ENCODE results near the gene KLHL2.
"Not testable (repeated sequence)": the region's sequence is repeated elsewhere in the genome, so short reads cannot be mapped to it uniquely, and the experiment has no call there.

Gene KLHL2

GRCh38 chr4:165232623-165233433 lies 25.5 kb downstream of the KLHL2 start:
- not testable (repeated sequence) for DNase-seq (ENCODE audit: low spot score)

- DNase-seq (ENCODE audit: low spot score) = no peak
Measured at GRCh38 chr4:165234766-165235165, 27.4 kb downstream of the KLHL2 start.

- not testable (repeated sequence) for DNase-seq (ENCODE audit: low spot score)
Measured at GRCh38 chr4:165236852-165237251, 29.5 kb downstream of the KLHL2 start.

DNA sequence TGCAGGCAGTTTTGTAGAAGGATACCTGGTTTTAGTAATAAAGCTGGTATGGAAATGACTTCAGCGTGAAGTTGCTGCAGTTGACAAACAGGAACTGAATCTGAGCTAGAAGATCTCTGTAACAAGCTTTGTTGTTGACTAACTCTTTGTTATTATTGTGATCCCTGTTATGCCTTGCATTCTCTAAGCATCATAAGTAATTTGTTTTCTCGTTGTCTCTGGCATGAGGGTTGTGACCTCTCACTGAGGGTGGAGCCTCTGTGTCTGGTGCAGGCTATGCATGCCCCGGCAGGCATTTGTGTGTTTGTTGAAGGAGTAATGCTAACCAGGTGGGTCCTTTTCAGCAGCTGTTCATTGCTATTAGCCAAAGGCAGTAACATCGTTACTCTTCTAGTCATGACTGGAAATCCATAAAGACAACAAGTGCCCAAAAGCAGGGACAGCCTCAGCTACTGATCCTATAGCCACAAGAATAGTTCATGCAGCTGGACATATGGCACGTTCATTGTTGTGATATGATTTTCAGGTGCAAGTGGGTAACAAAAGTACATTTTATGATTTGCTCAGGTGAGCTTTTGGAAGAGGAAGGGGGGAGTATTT lies 30.8 kb downstream of the KLHL2 start:
- DNase-seq (ENCODE audit: low spot score) = not testable (repeated sequence)

- DNase-seq (ENCODE audit: low spot score) = not testable (repeated sequence)
Measured at GRCh38 chr4:165240761-165241160, 33.4 kb downstream of the KLHL2 start.

GRCh38 chr4:165244148-165244547 lies 36.8 kb downstream of the KLHL2 start:
- DNase-seq (ENCODE audit: low spot score) = not testable (repeated sequence)

DNA sequence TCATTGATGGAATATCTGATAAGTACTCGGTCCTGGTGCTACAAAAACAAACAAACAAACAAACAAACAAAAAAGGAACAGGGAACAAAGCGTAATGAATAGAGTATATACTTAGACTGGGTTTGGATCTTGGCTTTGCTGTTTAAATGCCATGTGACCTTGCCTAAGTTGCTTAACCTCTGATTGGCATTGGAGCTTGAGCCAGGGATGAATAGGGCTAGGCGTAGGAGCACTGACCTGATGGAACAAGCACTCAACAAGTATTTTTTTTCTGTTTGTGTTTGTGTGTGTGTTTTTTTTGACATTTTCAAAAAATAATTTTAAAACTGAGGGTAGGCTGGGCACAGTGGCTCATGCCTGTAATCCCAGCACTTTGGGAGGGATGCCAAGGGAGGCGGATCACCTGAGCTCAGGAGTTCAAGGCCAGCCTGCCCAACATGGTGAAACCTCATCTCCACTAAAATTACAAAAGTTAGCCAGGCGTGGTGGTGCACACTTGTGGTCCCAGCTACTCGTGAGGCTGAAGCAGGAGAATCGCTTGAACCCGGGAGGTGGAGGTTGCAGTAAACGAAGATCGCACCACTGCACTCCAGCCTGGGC lies 37.3 kb downstream of the KLHL2 start:
- DNase-seq (ENCODE audit: low spot score) = not testable (repeated sequence)

DNA sequence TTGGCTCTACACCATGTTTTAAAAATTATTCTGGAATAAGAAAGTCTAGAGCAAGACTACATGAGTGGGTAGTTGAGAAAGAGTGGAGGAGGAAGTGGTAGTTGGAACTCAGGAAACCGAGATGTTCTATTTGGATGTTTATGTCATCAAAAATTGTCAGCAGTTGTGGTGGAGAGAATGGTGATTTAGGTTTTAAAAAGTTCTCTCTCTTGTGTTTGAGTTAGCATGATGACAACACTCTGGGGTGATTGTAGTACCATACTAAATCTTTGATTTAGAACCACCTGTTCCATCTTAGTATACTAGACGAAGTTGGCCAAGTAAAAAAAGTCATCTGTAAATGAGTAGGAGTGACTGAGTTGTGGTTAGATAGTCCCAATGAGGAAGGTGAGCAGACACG lies 40.7 kb downstream of the KLHL2 start:
- no peak for DNase-seq (ENCODE audit: low spot score)

- not testable (repeated sequence) for DNase-seq (ENCODE audit: low spot score)
Measured at GRCh38 chr4:165248904-165249303, 41.5 kb downstream of the KLHL2 start.

DNA sequence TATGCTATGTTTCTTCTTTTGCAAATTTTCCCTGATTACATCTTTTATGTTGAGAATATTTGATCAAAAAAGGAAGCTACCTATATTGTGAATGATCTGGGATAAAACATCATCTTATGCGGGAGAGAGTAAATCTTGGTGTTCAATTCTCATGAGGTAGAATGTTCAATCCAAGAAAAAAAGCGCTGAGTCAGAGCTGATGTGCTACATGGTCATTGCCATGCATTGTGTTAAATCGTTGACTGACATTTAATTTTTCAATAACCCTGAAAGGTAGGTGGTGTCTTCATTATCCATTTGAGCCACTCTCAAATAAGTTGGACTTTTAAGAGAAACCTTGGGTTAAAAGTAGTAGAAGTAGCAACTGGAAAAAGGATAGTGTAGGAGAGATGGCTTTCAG lies 47.4 kb downstream of the KLHL2 start:
- not testable (repeated sequence) for DNase-seq (ENCODE audit: low spot score)

- DNase-seq (ENCODE audit: low spot score) = not testable (repeated sequence)
Measured at GRCh38 chr4:165255439-165255838, 48.1 kb downstream of the KLHL2 start.

GRCh38 chr4:165256074-165256659 lies 48.8 kb downstream of the KLHL2 start:
- DNase-seq (ENCODE audit: low spot score) = not testable (repeated sequence)

GRCh38 chr4:165259776-165260175 lies 52.4 kb downstream of the KLHL2 start:
- not testable (repeated sequence) for DNase-seq (ENCODE audit: low spot score)

DNA sequence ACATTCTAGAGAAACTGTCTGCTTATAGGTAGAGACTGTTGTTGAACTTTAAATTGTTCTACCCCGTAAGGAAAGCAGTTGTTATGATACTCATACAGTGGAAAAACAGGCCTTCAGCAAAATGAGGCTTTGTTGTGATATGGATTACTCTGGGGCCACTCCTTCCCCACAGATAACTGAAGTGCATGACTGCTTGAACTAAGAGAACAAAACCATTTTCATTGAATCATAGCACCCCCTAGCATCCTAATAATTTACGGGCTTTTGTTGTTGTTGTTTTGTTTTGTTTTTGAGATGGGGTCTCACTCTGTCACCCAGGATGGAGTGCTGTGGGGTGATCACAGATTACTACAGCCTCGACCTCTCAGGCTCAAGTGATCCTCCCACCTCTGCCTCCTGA lies 54.9 kb downstream of the KLHL2 start:
- not testable (repeated sequence) for DNase-seq (ENCODE audit: low spot score)

- DNase-seq (ENCODE audit: low spot score) = not testable (repeated sequence)
Measured at GRCh38 chr4:165263466-165263865, 56.1 kb downstream of the KLHL2 start.

GRCh38 chr4:165269931-165270330 lies 62.6 kb downstream of the KLHL2 start:
- DNase-seq (ENCODE audit: low spot score) = not testable (repeated sequence)

GRCh38 chr4:165273443-165273842 lies 66.1 kb downstream of the KLHL2 start:
- not testable (repeated sequence) for DNase-seq (ENCODE audit: low spot score)

GRCh38 chr4:165275357-165275756 lies 68.0 kb downstream of the KLHL2 start:
- not testable (repeated sequence) for DNase-seq (ENCODE audit: low spot score)

DNA sequence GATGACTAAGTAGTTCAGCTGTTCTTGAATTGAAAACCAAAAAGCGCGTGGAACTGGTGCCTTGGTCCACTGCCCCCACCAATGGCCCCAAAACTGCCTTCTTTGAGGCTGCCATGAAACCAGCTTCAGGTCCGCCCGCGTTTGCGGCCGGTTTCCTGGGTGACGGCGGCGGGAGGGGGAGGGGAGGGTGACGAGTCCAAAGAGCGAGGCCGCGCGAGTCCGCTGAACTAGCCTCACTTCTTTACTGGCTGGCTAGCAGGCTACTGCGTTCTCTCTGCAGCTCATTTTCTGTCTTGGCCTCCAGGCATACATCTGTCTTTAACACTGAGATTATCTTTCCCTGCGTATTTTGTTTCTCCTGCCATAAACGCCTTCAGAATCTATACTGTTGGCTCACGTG lies 72.2 kb downstream of the KLHL2 start:
- DNase-seq (ENCODE audit: low spot score) = not testable (repeated sequence)

- DNase-seq (ENCODE audit: low spot score) = not testable (repeated sequence)
Measured at GRCh38 chr4:165284697-165285096, 77.3 kb downstream of the KLHL2 start.

DNA sequence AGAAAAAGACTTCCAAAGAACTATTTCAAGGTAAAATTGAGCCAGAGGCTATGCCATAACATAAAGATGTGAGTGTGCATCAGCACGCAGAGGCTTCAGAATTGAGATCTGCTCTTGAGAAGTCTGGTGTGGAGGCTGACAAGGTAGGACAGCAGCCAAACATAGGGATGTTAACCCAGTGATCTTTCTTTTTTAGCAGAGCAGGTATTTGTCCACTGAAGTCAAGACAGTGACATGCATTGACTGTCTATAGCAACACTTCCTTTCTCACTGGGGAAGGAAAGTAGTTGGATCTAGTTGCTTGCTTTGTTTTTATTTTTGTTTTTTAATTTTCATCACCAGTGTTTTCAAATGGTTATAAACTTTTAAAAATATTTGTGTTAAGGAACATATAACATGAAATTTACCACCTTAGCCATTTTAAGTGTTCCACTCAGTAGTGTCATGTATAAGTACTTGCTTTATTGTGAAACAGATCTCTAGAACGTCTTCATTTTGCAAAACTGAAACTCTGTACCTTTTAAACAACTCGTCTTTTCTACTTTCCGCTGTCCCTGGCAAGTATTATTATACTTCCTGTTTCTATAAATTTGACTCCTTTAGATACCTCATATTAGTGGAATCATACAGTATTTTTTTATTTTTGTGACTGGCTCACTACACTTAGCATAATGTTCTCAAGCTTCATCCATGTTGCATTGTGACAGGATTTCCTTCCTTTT lies 79.4 kb downstream of the KLHL2 start:
- not testable (repeated sequence) for DNase-seq (ENCODE audit: low spot score)

All from SK-N-DZ (cell line).